ENCODE results near the gene ZBED6.

The ZBED6 gene

GRCh38 chr1:203794764-203795440 is 521 bp upstream of the ZBED6 start:
- peak overlapping the region; percentile 92 for H3K27ac ChIP-seq (ENCODE audit: poor library complexity, severe bottlenecking)
- H3K4me1 ChIP-seq (ENCODE audit: insufficient read depth, poor library complexity, severe bottlenecking) = peaks cover 35% of the 10 kb centered on the region
- ATAC-seq (ENCODE audit: low read depth) = no peak

GRCh38 chr1:203796236-203796605 is 798 bp downstream of the ZBED6 start:
- Histone ChIP-seq H3K4me1 (ENCODE audit: insufficient read depth, poor library complexity, severe bottlenecking) (peaks cover 46% of the 10 kb centered on the region), H3K27me3 (ENCODE audit: insufficient read depth, poor library complexity, severe bottlenecking) (no peaks in the 10 kb centered on the region), H3K27ac (ENCODE audit: poor library complexity, severe bottlenecking) (peak overlapping the region; percentile 92), H3K4me3 (ENCODE audit: severe bottlenecking) (peak overlapping the region; percentile 84), H3K36me3 (ENCODE audit: low read depth) (peaks cover 50% of the 10 kb centered on the region), H3K9me3 (ENCODE audit: severe bottlenecking) (no peaks in the 10 kb centered on the region)
- peak; percentile 27; the same call in 2 of the 3 replicates for ATAC-seq (ENCODE audit: low read depth)
- no peak for DNase-seq (ENCODE audit: low spot score)
- TF ChIP-seq CTCF (IDR thresholded peaks at IDR 0.05; ENCODE audit: poor library complexity, severe bottlenecking) = no peak

More at GRCh38 chr1:203794764-203795440, 521 bp upstream of the ZBED6 start:
- peak overlapping the region; percentile 84 for H3K4me3 ChIP-seq (ENCODE audit: severe bottlenecking)
- H3K9me3 ChIP-seq (ENCODE audit: severe bottlenecking) = no peaks in the 10 kb centered on the region
- H3K27me3 ChIP-seq (ENCODE audit: insufficient read depth, poor library complexity, severe bottlenecking) = no peaks in the 10 kb centered on the region
- DNase-seq (ENCODE audit: low spot score) = no peak
- no peak for TF ChIP-seq CTCF (IDR thresholded peaks at IDR 0.05; ENCODE audit: poor library complexity, severe bottlenecking)
- H3K36me3 ChIP-seq (ENCODE audit: low read depth) = peaks cover 36% of the 10 kb centered on the region

GRCh38 chr1:203797216-203797615 is 1.8 kb downstream of the ZBED6 start:
- no peak for TF ChIP-seq CTCF (IDR thresholded peaks at IDR 0.05; ENCODE audit: poor library complexity, severe bottlenecking)
- no peak for DNase-seq (ENCODE audit: low spot score)
- H3K4me3 ChIP-seq (ENCODE audit: severe bottlenecking) = no peak overlapping the region
- no peaks in the 10 kb centered on the region for H3K27me3 ChIP-seq (ENCODE audit: insufficient read depth, poor library complexity, severe bottlenecking)
- ATAC-seq (ENCODE audit: low read depth) = no peak
- peaks cover 47% of the 10 kb centered on the region for H3K4me1 ChIP-seq (ENCODE audit: insufficient read depth, poor library complexity, severe bottlenecking)
- peaks cover 60% of the 10 kb centered on the region for H3K36me3 ChIP-seq (ENCODE audit: low read depth)
- H3K27ac ChIP-seq (ENCODE audit: poor library complexity, severe bottlenecking) = peak overlapping the region; percentile 92
- H3K9me3 ChIP-seq (ENCODE audit: severe bottlenecking) = no peaks in the 10 kb centered on the region

- H3K4me3 ChIP-seq (ENCODE audit: severe bottlenecking) = no peak overlapping the region
- peaks cover 68% of the 10 kb centered on the region for H3K36me3 ChIP-seq (ENCODE audit: low read depth)
- TF ChIP-seq CTCF (IDR thresholded peaks at IDR 0.05; ENCODE audit: poor library complexity, severe bottlenecking) = peak; percentile 48
- no peaks in the 10 kb centered on the region for H3K9me3 ChIP-seq (ENCODE audit: severe bottlenecking)
- no peak for ATAC-seq (ENCODE audit: low read depth)
- no peak for DNase-seq (ENCODE audit: low spot score)
- peaks cover 47% of the 10 kb centered on the region for H3K4me1 ChIP-seq (ENCODE audit: insufficient read depth, poor library complexity, severe bottlenecking)
- H3K27ac ChIP-seq (ENCODE audit: poor library complexity, severe bottlenecking) = peak overlapping the region; percentile 92
- no peaks in the 10 kb centered on the region for H3K27me3 ChIP-seq (ENCODE audit: insufficient read depth, poor library complexity, severe bottlenecking)
Measured at GRCh38 chr1:203797948-203798655, 2.7 kb downstream of the ZBED6 start.

- no peak for TF ChIP-seq CTCF (IDR thresholded peaks at IDR 0.05; ENCODE audit: poor library complexity, severe bottlenecking)
- Histone ChIP-seq H3K27me3 (ENCODE audit: insufficient read depth, poor library complexity, severe bottlenecking) (no peaks in the 10 kb centered on the region), H3K9me3 (ENCODE audit: severe bottlenecking) (no peaks in the 10 kb centered on the region), H3K36me3 (ENCODE audit: low read depth) (peaks cover 76% of the 10 kb centered on the region), H3K4me1 (ENCODE audit: insufficient read depth, poor library complexity, severe bottlenecking) (peaks cover 47% of the 10 kb centered on the region), H3K4me3 (ENCODE audit: severe bottlenecking) (no peak overlapping the region), H3K27ac (ENCODE audit: poor library complexity, severe bottlenecking) (no peak overlapping the region)
- DNase-seq (ENCODE audit: low spot score) (no peak), ATAC-seq (ENCODE audit: low read depth) (no peak)
Measured at GRCh38 chr1:203799157-203799556, 3.7 kb downstream of the ZBED6 start.
